Measurements from ENCODE around the gene TNFRSF14. TPM values are rescaled to one million over a fixed set of nuclear protein-coding genes. Genes with fewer than 3 reads are reported as not detected.

Gene TNFRSF14
- total and polyA plus RNA-seq, 9 of the 15 experiments (the other 6 are each of a cell fraction or from before 2014, with no cell fraction given) = 0.11 to 2.3 (median 0.68) TPM; not detected in 2

DNA sequence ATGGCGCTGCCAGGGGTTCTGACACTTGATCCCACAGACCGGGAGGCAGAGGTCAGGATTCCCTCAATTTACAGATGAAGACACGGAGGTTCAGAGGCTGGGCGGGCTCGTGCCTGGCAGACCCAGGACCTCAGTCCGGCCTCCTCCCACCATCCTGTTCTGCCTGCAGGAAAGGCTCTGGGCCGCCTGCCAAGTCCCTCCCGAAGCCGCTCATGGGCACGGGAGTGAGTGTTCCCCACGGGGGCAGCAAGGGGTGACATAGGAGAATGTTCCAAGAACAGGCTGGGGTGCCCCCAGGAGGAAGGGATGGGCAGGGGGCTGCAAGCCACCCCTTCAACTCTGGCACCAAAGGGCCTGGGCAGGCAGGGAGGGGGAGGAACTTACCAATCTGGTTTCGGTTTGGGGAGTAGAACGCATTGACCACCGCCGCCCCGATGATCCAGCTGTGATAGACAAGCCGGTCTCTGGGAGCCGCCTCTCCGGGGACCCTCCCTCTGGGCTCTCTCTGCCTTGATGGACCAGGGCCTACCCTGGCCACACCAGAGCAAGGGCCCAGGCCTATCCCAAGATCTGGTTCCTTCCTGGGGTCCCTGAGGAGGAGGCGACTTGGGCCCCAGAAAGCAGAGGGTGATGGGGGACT is 38.0 kb downstream of the TNFRSF14 start:
- FAIRE-seq (no peak), ATAC-seq (no peak), DNase-seq (ENCODE audit: extremely low read depth in 1 of 4, low spot score in 3 of 4) (no peak)
- H3K4me1 ChIP-seq (replicated peaks in 1 of 2; ENCODE audit: control insufficient read depth in 2 of 2, insufficient read depth in 2 of 2, low read length in 2 of 2) = peaks cover 0 to 62% of the 10 kb centered on the region in 2 experiments; a peak in 2 of 5 replicates
- peaks cover 13 to 57% of the 10 kb centered on the region in 2 experiments; a peak in 4 of 5 replicates for H3K27me3 ChIP-seq (ENCODE audit: control insufficient read depth in 2 of 2, insufficient read depth in 2 of 2, low read length in 2 of 2)
- CTCF ChIA-PET (ENCODE audit: low intra/inter-chr PET ratio) = no interaction called here
- H4K20me1 ChIP-seq (replicated peaks; ENCODE audit: control insufficient read depth, insufficient read depth, low read length) = 0 out of 2 replicates have a peak, but pooled peaks cover 6% of the 10 kb centered on the region
- intact Hi-C loops (cut with micrococcal nuclease) = no loop called here
- H3K9me1 ChIP-seq (ENCODE audit: control insufficient read depth, insufficient read depth, low read length) = no peaks in the 10 kb centered on the region
- no peaks in the 10 kb centered on the region for H3K9me3 ChIP-seq (replicated peaks; ENCODE audit: control insufficient read depth, insufficient read depth, low read depth, low read length)
- H3K4me3 ChIP-seq = no peak overlapping the region
- peak overlapping the region in 1 of 2 experiments; percentile 36; a peak in 1 of 4 replicates for H3K9ac ChIP-seq (ENCODE audit: insufficient read depth in 1 of 2, low read depth in 2 of 2, low read length in 2 of 2)
- in situ Hi-C loops (cut with MboI) = no loop called here
- 7% methylated on average over 20 of the region's 20 CpGs for WGBS (ENCODE audit: insufficient coverage, low coverage, missing lambda C conversion rate)
- BruUV-seq (replicated peaks) = no TSS peak
- H3K36me3 ChIP-seq (ENCODE audit: control insufficient read depth, insufficient read depth, low read length) = no peaks in the 10 kb centered on the region
- H3K4me2 ChIP-seq (ENCODE audit: insufficient read depth, low read length) = no peak overlapping the region
- no peak overlapping the region for H2AFZ ChIP-seq (ENCODE audit: low read depth, low read length)
- H3K27ac ChIP-seq (ENCODE audit: extremely low read depth, low read depth, low read length) = no peak overlapping the region
- no peaks in the 10 kb centered on the region for H3K79me2 ChIP-seq (ENCODE audit: control insufficient read depth, insufficient read depth, low read length)
- POLR2A ChIA-PET = interaction anchor here (0.6 to 1.4 kb wide), 3 partner anchors 8 to 211 kb away, joined by 3 read pairs; no protein-coding TSS in a partner anchor
- TF ChIP-seq TAF9B (IDR thresholded peaks at IDR 0.05; ENCODE audit: partially characterized antibody) (no peak), NFIC (IDR thresholded peaks at IDR 0.05) (peak; percentile 80), PHB (CRISPR knock-in tag; IDR thresholded peaks at IDR 0.05) (no peak)
- TF ChIP-seq, protein P1, sequence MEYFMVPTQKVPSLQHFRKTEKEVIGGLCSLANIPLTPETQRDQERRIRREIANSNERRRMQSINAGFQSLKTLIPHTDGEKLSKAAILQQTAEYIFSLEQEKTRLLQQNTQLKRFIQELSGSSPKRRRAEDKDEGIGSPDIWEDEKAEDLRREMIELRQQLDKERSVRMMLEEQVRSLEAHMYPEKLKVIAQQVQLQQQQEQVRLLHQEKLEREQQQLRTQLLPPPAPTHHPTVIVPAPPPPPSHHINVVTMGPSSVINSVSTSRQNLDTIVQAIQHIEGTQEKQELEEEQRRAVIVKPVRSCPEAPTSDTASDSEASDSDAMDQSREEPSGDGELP (CRISPR knock-in tag; IDR thresholded peaks at IDR 0.05; ENCODE audit: borderline replicate concordance) = 0 out of 2 replicates have a peak, but pooled peaks have one; percentile 23
